H9 (cell line): ENCODE measurements around the gene ABL2. TPM values are rescaled to one million over a fixed set of nuclear protein-coding genes. Genes with fewer than 3 reads are reported as not detected.

ENCODE experiments used
- DNase-seq: peaks from one replicate; pipeline ENCODE4 v3.0.0-alpha.2; 2017
- H2AFZ ChIP-seq: one replicate; pipeline ENCODE4 v1.6.1; 2013; ENCODE audit warnings: mild to moderate bottlenecking, low read length, control low read depth, moderate library complexity
- H2AK5ac ChIP-seq: 2 replicates; pipeline ENCODE4 v1.6.1; 2013; ENCODE audit warnings: low read length, control low read depth, mixed read lengths; ENCODE audit not compliant: insufficient read length
- H2BK120ac ChIP-seq: one replicate; pipeline ENCODE4 v1.6.1; 2013; ENCODE audit warnings: low read depth, mild to moderate bottlenecking, low read length, control low read depth, inconsistent platforms; ENCODE audit not compliant: poor library complexity, severe bottlenecking
- H2BK12ac ChIP-seq: 2 replicates; pipeline ENCODE4 v1.6.1; 2013; ENCODE audit warnings: low read length, control low read depth, mixed read lengths, low read depth; ENCODE audit not compliant: insufficient read length
- H2BK15ac ChIP-seq: 2 replicates; pipeline ENCODE4 v1.6.1; 2013; ENCODE audit warnings: low read depth, low read length, control low read depth
- H2BK20ac ChIP-seq: one replicate; pipeline ENCODE4 v1.6.1; 2013; ENCODE audit warnings: low read depth, mild to moderate bottlenecking, low read length, control low read depth, inconsistent platforms; ENCODE audit not compliant: poor library complexity, severe bottlenecking
- H2BK5ac ChIP-seq: 2 replicates; pipeline ENCODE4 v1.6.1; 2013; ENCODE audit warnings: low read length, control low read depth, mixed read lengths; ENCODE audit not compliant: insufficient read length
- H3K14ac ChIP-seq: 2 replicates; pipeline ENCODE4 v1.6.1; 2013; ENCODE audit warnings: low read length, control low read depth; ENCODE audit not compliant: insufficient read depth
- H3K18ac ChIP-seq: 2 replicates; pipeline ENCODE4 v1.6.1; 2013; ENCODE audit warnings: low read depth, mild to moderate bottlenecking, mixed read lengths, low read length, control low read depth; ENCODE audit not compliant: insufficient read length
- H3K23ac ChIP-seq: 2 replicates; pipeline ENCODE4 v1.6.1; 2013; ENCODE audit warnings: low read length, control low read depth, mixed read lengths, low read depth; ENCODE audit not compliant: insufficient read length
- H3K23me2 ChIP-seq: 2 replicates; pipeline ENCODE4 v1.6.1; 2013; ENCODE audit warnings: low read depth, mild to moderate bottlenecking, mixed read lengths, low read length, control low read depth; ENCODE audit not compliant: insufficient read length, poor library complexity, severe bottlenecking
- H3K27ac ChIP-seq: 2 replicates; pipeline ENCODE4 v1.5.1; 2013; ENCODE audit warnings: low read length, control low read depth, mixed read lengths, low read depth; ENCODE audit not compliant: insufficient read length
- H3K27me3 ChIP-seq: 2 replicates; pipeline ENCODE4 v1.6.1; 2013; ENCODE audit warnings: low read length, control low read depth, inconsistent platforms; ENCODE audit not compliant: insufficient read depth
- H3K4ac ChIP-seq: 2 replicates; pipeline ENCODE4 v1.6.1; 2013; ENCODE audit warnings: low read depth, mild to moderate bottlenecking, control low read depth, inconsistent platforms, low read length, moderate library complexity
- H3K4me1 ChIP-seq: 2 replicates; pipeline ENCODE4 v1.6.1; 2013; ENCODE audit warnings: low read length, control low read depth, inconsistent platforms; ENCODE audit not compliant: insufficient read depth
- H3K4me2 ChIP-seq: 2 replicates; pipeline ENCODE4 v1.6.1; 2013; ENCODE audit warnings: low read length, control low read depth, mixed read lengths; ENCODE audit not compliant: insufficient read length, insufficient read depth
- H3K56ac ChIP-seq: 2 replicates; pipeline ENCODE4 v1.6.1; 2013; ENCODE audit warnings: low read depth, mild to moderate bottlenecking, mixed read lengths, low read length, control low read depth; ENCODE audit not compliant: insufficient read length
- H3K79me1 ChIP-seq: 2 replicates; pipeline ENCODE4 v1.6.1; 2013; ENCODE audit warnings: low read depth, mild to moderate bottlenecking, moderate library complexity, low read length, control low read depth, inconsistent platforms; ENCODE audit not compliant: insufficient read depth, poor library complexity, severe bottlenecking
- H3K79me2 ChIP-seq: 2 replicates; pipeline ENCODE4 v1.6.1; 2013; ENCODE audit warnings: low read length, control low read depth, inconsistent platforms; ENCODE audit not compliant: insufficient read depth
- H3K9ac ChIP-seq: 2 replicates; pipeline ENCODE4 v1.6.1; 2013; ENCODE audit warnings: low read length, control low read depth, mixed read lengths; ENCODE audit not compliant: insufficient read length; ENCODE audit errors: extremely low read depth
- H3K9me3 ChIP-seq: one replicate; pipeline ENCODE4 v1.6.1; 2013; ENCODE audit warnings: low read depth, low read length, inconsistent platforms; ENCODE audit not compliant: control insufficient read depth
- H3T11ph ChIP-seq: one replicate; pipeline ENCODE4 v1.6.1; 2013; ENCODE audit warnings: mild to moderate bottlenecking, low read length, control low read depth, inconsistent platforms
- H4K20me1 ChIP-seq: one replicate; pipeline ENCODE4 v1.6.1; 2013; ENCODE audit not compliant: control insufficient read depth, insufficient read length, insufficient read depth
- H4K5ac ChIP-seq: 2 replicates; pipeline ENCODE4 v1.6.1; 2013; ENCODE audit warnings: low read depth, mild to moderate bottlenecking, mixed read lengths, low read length, control low read depth; ENCODE audit not compliant: insufficient read length
- H4K8ac ChIP-seq: replicated peaks from 2 replicates; pipeline ENCODE4 v1.6.1; 2013; ENCODE audit warnings: low read length, control low read depth, mixed read lengths, low read depth; ENCODE audit not compliant: insufficient read length
- H4K91ac ChIP-seq: 2 replicates; pipeline ENCODE4 v1.6.1; 2013; ENCODE audit warnings: low read depth, mild to moderate bottlenecking, moderate library complexity, mixed read lengths, low read length, control low read depth; ENCODE audit not compliant: insufficient read length
- H3K27ac Mint-ChIP-seq, 3 experiments: 2 replicates in 2 of 3; 3 replicates in 1 of 3; pipeline ENCODE4 v1.8.0; 2020 to 2021; ENCODE audit warnings: mixed read lengths in 3 of 3, mild to moderate bottlenecking in 1 of 3, moderate library complexity in 1 of 3
- H3K27me3 Mint-ChIP-seq: 2 replicates; pipeline ENCODE4 v1.8.0; 2021; ENCODE audit warnings: low read depth, mild to moderate bottlenecking, moderate library complexity, mixed read lengths
- H3K36me3 Mint-ChIP-seq, 3 experiments: 2 replicates in 2 of 3; 3 replicates in 1 of 3; pipeline ENCODE4 v1.8.0; 2020 to 2021; ENCODE audit warnings: low read depth in 3 of 3, mixed read lengths in 3 of 3; ENCODE audit not compliant: insufficient read depth in 1 of 3
- H3K4me1 Mint-ChIP-seq, 2 experiments: 2 replicates each; pipeline ENCODE4 v1.8.0; 2020; ENCODE audit warnings: mixed read lengths in 2 of 2
- H3K4me3 Mint-ChIP-seq, 2 experiments: 2 replicates in 1 of 2; 3 replicates in 1 of 2; pipeline ENCODE4 v1.8.0; 2020 to 2021; ENCODE audit warnings: mild to moderate bottlenecking in 2 of 2, mixed read lengths in 2 of 2, moderate library complexity in 1 of 2
- H3K9me3 Mint-ChIP-seq, 2 experiments: 2 replicates in 1 of 2; 3 replicates in 1 of 2; pipeline ENCODE4 v1.8.0; 2020; ENCODE audit warnings: mild to moderate bottlenecking in 2 of 2, mixed read lengths in 2 of 2, moderate library complexity in 1 of 2
- WGBS: extraction: QIAGEN DNeasy Blood & Tissue Kit; methylation state at CpG from one replicate; pipeline ENCODE4 v1.1.7; 2013; ENCODE audit warnings: missing lambda C conversion rate, low lambda C conversion rate, mixed read lengths; ENCODE audit not compliant: insufficient read length; ENCODE audit errors: extremely low coverage; 5-methylcytosine and 5-hydroxymethylcytosine counted together
- total RNA-seq: library from RNA; stranded (reverse); gene quantifications from 2 replicates; pipeline ENCODE4 v1.2.1, GENCODE V29; 2021
- TF ChIP-seq, protein P1 (sequence below): fragments of 200-600 bp; sonication (generic); conservative IDR thresholded peaks from 3 replicates; pipeline ENCODE4 v1.8.0; 2021; ENCODE audit warnings: antibody characterized with exemption, mild to moderate bottlenecking

ABL2 gene
- total RNA-seq, 1 experiment from 2014 or later: 21.2 TPM

DNA sequence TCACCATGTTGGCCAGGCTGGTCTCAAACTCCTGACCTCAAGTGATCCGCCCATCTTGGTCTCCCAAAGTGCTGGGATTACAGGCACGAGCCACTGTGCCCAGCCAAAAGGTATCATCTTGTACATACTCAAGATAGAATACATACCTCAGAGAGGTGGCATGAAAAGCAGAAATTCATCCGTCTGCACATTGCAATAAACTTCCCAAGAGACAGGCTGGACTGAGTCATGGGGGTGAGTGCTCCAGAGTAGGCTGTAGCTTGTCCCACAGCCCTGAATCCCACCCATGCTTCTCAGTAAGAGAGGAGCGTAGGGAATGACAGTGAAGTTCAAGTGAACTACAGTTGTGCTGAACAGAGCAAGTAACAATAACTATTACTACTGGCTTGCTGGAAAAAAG lies 127.9 kb downstream of the ABL2 start:
- Histone ChIP-seq H4K5ac (no peak overlapping the region), H2BK15ac (no peak overlapping the region), H3T11ph (no peak overlapping the region), H3K9me3 (no peaks in the 10 kb centered on the region), H3K27ac (no peak overlapping the region), H4K20me1 (no peaks in the 10 kb centered on the region), H3K27me3 (no peaks in the 10 kb centered on the region), H3K9ac (no peak overlapping the region), H3K23me2 (no peaks in the 10 kb centered on the region), H2AK5ac (no peak overlapping the region), H3K14ac (no peak overlapping the region), H3K23ac (no peak overlapping the region), H3K79me2 (no peaks in the 10 kb centered on the region), H2BK5ac (no peak overlapping the region), H4K91ac (no peak overlapping the region), H3K56ac (no peak overlapping the region), H3K4ac (no peak overlapping the region), H2BK120ac (no peak overlapping the region), H2AFZ (no peak overlapping the region), H3K79me1 (no peaks in the 10 kb centered on the region), H3K4me1 (peaks cover 3% of the 10 kb centered on the region; the same call in 1 of the 2 replicates), H4K8ac (no peak overlapping the region), H2BK20ac (no peak overlapping the region), H3K4me2 (no peak overlapping the region), H2BK12ac (no peak overlapping the region), H3K18ac (no peak overlapping the region)
- no CpG with 5 or more reads among the region's 4 CpGs for WGBS
- no peak overlapping the region; a peak in 1 of 5 replicates for H3K4me3 Mint-ChIP-seq
- no peak for DNase-seq
- H3K27ac Mint-ChIP-seq: no peak overlapping the region
- H3K4me1 Mint-ChIP-seq: peaks cover 24% of the 10 kb centered on the region in 2 experiments
- H3K36me3 Mint-ChIP-seq: peaks cover 0 to 36% (median 20%) of the 10 kb centered on the region in 3 experiments; a peak in 5 of 7 replicates
- TF ChIP-seq, protein P1, sequence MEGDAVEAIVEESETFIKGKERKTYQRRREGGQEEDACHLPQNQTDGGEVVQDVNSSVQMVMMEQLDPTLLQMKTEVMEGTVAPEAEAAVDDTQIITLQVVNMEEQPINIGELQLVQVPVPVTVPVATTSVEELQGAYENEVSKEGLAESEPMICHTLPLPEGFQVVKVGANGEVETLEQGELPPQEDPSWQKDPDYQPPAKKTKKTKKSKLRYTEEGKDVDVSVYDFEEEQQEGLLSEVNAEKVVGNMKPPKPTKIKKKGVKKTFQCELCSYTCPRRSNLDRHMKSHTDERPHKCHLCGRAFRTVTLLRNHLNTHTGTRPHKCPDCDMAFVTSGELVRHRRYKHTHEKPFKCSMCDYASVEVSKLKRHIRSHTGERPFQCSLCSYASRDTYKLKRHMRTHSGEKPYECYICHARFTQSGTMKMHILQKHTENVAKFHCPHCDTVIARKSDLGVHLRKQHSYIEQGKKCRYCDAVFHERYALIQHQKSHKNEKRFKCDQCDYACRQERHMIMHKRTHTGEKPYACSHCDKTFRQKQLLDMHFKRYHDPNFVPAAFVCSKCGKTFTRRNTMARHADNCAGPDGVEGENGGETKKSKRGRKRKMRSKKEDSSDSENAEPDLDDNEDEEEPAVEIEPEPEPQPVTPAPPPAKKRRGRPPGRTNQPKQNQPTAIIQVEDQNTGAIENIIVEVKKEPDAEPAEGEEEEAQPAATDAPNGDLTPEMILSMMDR: no peak
- H3K27me3 Mint-ChIP-seq: no peaks in the 10 kb centered on the region; the same call in 1 of the 2 replicates
- H3K9me3 Mint-ChIP-seq: no peaks in the 10 kb centered on the region
